ENCODE data around the gene TCOF1.

The TCOF1 gene

GRCh38 chr5:150326707-150327106 is 30.8 kb upstream of the TCOF1 start:
- DNase-seq, result no peak

GRCh38 chr5:150327139-150327538 is 30.4 kb upstream of the TCOF1 start:
- no peak for DNase-seq

GRCh38 chr5:150328515-150328914 is 29.0 kb upstream of the TCOF1 start:
- no peak for DNase-seq

- DNase-seq, result no peak
Observed at GRCh38 chr5:150329038-150329437, 28.5 kb upstream of the TCOF1 start.

- no peak for DNase-seq
Observed at GRCh38 chr5:150329881-150330876, 27.3 kb upstream of the TCOF1 start.

- DNase-seq, result no peak
Observed at GRCh38 chr5:150333400-150333799, 24.1 kb upstream of the TCOF1 start.

- DNase-seq, result no peak
Observed at GRCh38 chr5:150335778-150336177, 21.7 kb upstream of the TCOF1 start.

- DNase-seq, result no peak
Observed at GRCh38 chr5:150338546-150338945, 19.0 kb upstream of the TCOF1 start.

GRCh38 chr5:150339165-150339564 is 18.3 kb upstream of the TCOF1 start:
- DNase-seq, result no peak

- DNase-seq, result no peak
Observed at GRCh38 chr5:150339841-150340240, 17.7 kb upstream of the TCOF1 start.

- DNase-seq, result no peak
Observed at GRCh38 chr5:150340614-150341255, 16.8 kb upstream of the TCOF1 start.

GRCh38 chr5:150341331-150341730 is 16.2 kb upstream of the TCOF1 start:
- no peak for DNase-seq

GRCh38 chr5:150341989-150342388 is 15.5 kb upstream of the TCOF1 start:
- no peak for DNase-seq

- no peak for DNase-seq
Observed at GRCh38 chr5:150342583-150342982, 14.9 kb upstream of the TCOF1 start.

GRCh38 chr5:150343994-150344631 is 13.4 kb upstream of the TCOF1 start:
- DNase-seq, result no peak

- DNase-seq, result no peak
Observed at GRCh38 chr5:150345716-150346115, 11.8 kb upstream of the TCOF1 start.

- no peak for DNase-seq
Observed at GRCh38 chr5:150346592-150346991, 10.9 kb upstream of the TCOF1 start.

GRCh38 chr5:150347003-150347402 is 10.5 kb upstream of the TCOF1 start:
- no peak for DNase-seq

- no peak for DNase-seq
Observed at GRCh38 chr5:150347451-150347850, 10.0 kb upstream of the TCOF1 start.

GRCh38 chr5:150349681-150350275 is 7.7 kb upstream of the TCOF1 start:
- no peak for DNase-seq

GRCh38 chr5:150350524-150351344 is 6.8 kb upstream of the TCOF1 start:
- DNase-seq, result no peak
